Stimulated activated effector memory CD8-positive, alpha-beta T cell treated with anti-CD3 and anti-CD28 coated beads, Interleukin-12 subunit alpha, Interleukin-12 subunit beta, amount 100 ng/mL, for 72 hours (primary cell): ENCODE data around the gene TENM3.

Experiments
- ATAC-seq: fragments of 150-1000 bp; cut with Tn5 transposase; 2 replicates; pipeline ENCODE4 v1.10.0; 2021
- DNase-seq, 2 donors: peaks; one replicate each; pipeline ENCODE4 v3.0.0; 2021 to 2022; ENCODE audit warnings: low spot score in 2 of 2
- H3K27ac Mint-ChIP-seq: one replicate; pipeline ENCODE4 v1.8.0; 2022; ENCODE audit warnings: mild to moderate bottlenecking, mixed read lengths
- H3K36me3 Mint-ChIP-seq: one replicate; pipeline ENCODE4 v1.8.0; 2022; ENCODE audit warnings: mild to moderate bottlenecking, mixed read lengths
- H3K4me1 Mint-ChIP-seq: one replicate; pipeline ENCODE4 v1.8.0; 2022; ENCODE audit warnings: mixed read lengths
- H3K4me3 Mint-ChIP-seq: one replicate; pipeline ENCODE4 v1.8.0; 2022; ENCODE audit warnings: mild to moderate bottlenecking, mixed read lengths
- H3K9me3 Mint-ChIP-seq: one replicate; pipeline ENCODE4 v1.8.0; 2022; ENCODE audit warnings: mixed read lengths

TENM3 gene

DNA sequence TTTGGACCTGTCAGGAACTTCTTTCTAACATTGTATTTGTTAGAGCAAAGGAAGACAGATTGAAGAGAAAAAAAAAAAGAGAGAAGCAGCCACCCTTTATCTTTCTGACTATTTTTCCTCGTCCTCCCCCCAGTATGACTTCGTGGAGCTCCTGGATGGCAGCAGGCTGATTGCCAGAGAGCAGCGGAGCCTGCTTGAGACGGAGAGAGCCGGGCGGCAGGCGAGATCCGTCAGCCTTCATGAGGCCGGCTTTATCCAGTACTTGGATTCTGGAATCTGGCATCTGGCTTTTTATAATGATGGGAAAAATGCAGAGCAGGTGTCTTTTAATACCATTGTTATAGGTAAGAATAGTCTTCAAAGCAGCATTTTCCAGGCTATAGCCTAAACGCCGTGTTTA, 436.3 kb downstream of the TENM3 start:
- no peaks in the 10 kb centered on the region for H3K9me3 Mint-ChIP-seq
- no peak for ATAC-seq
- H3K27ac Mint-ChIP-seq = no peak overlapping the region
- no peaks in the 10 kb centered on the region for H3K4me1 Mint-ChIP-seq
- H3K36me3 Mint-ChIP-seq = no peaks in the 10 kb centered on the region
- no peak overlapping the region for H3K4me3 Mint-ChIP-seq
- DNase-seq = no peak

DNA sequence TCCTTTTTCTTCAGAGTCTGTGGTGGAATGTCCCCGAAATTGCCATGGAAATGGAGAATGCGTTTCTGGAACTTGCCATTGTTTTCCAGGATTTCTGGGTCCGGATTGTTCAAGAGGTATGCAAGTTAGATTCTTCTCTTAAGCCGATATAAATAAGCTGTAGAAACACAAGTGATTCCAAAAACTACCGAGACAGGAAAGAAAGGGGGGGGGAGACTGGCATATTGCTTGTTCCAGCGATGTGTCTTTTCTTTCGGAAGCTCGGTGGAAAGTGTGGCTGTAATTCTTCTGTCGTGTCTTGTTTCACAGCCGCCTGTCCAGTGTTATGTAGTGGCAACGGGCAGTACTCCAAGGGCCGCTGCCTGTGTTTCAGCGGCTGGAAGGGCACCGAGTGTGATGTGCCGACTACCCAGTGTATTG, 437.0 kb downstream of the TENM3 start:
- H3K9me3 Mint-ChIP-seq = no peaks in the 10 kb centered on the region
- no peak for DNase-seq
- ATAC-seq = no peak
- H3K4me3 Mint-ChIP-seq = no peak overlapping the region
- H3K4me1 Mint-ChIP-seq = no peaks in the 10 kb centered on the region
- H3K27ac Mint-ChIP-seq = no peak overlapping the region
- no peaks in the 10 kb centered on the region for H3K36me3 Mint-ChIP-seq

DNA sequence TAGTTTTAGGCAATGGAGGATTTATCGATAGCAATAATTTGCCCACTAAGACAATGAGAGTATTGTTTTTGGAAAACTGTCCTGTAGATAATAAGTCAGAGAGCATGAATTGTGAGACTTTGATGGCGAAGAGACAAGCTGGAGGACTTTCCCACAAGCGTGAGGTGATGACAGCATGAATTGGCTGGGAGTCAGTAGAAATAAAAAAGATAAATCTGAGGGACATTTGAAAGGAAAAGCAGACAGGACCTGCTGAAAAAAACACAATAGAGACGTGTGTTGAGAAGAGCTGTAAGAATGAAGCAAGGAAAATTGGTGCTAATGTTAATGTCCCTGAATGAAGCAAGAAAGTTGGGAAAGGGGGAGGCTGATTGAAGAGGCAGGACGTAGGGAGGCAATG, 440.5 kb downstream of the TENM3 start:
- no peak overlapping the region for H3K4me3 Mint-ChIP-seq
- H3K36me3 Mint-ChIP-seq = no peaks in the 10 kb centered on the region
- H3K9me3 Mint-ChIP-seq = no peaks in the 10 kb centered on the region
- H3K27ac Mint-ChIP-seq = no peak overlapping the region
- no peak for DNase-seq
- no peak for ATAC-seq
- H3K4me1 Mint-ChIP-seq = no peaks in the 10 kb centered on the region

DNA sequence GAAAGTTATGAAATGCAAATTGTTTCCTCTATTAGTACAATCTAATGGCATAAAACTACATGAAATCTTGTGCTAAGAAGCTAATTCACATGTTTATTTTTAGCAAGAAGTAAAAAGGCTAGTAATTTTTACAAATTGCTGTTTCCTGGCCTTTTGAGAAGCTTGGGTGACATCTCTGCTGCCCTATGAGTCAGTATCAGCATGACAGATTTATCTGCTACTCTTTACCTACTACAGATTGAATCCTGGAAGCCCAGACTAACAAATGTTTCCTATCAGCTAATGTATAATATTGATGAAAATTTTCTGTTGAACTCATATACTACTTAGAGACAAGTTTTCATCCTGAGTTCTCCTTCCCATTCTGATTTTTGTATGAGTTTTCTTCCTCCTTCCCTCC, 441.6 kb downstream of the TENM3 start:
- no peaks in the 10 kb centered on the region for H3K9me3 Mint-ChIP-seq
- no peak for ATAC-seq
- H3K4me1 Mint-ChIP-seq = no peaks in the 10 kb centered on the region
- DNase-seq = no peak
- H3K36me3 Mint-ChIP-seq = no peaks in the 10 kb centered on the region
- H3K27ac Mint-ChIP-seq = no peak overlapping the region
- no peak overlapping the region for H3K4me3 Mint-ChIP-seq

DNA sequence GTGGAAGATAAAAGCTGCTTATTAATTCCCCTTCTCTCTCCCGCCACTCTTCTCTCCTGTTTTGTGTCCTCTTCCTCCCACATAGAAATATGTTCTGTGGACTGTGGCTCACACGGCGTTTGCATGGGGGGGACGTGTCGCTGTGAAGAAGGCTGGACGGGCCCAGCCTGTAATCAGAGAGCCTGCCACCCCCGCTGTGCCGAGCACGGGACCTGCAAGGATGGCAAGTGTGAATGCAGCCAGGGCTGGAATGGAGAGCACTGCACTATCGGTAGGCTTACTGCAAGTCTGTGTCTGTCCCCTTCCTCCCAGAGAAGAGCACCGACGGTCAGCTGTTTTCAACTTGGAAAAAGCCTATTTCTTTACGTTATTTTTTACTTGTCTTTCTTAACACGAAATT, 444.9 kb downstream of the TENM3 start:
- ATAC-seq = no peak
- Mint-ChIP-seq H3K4me1 (no peaks in the 10 kb centered on the region), H3K9me3 (no peaks in the 10 kb centered on the region), H3K36me3 (no peaks in the 10 kb centered on the region), H3K27ac (no peak overlapping the region), H3K4me3 (no peak overlapping the region)
- no peak for DNase-seq

DNA sequence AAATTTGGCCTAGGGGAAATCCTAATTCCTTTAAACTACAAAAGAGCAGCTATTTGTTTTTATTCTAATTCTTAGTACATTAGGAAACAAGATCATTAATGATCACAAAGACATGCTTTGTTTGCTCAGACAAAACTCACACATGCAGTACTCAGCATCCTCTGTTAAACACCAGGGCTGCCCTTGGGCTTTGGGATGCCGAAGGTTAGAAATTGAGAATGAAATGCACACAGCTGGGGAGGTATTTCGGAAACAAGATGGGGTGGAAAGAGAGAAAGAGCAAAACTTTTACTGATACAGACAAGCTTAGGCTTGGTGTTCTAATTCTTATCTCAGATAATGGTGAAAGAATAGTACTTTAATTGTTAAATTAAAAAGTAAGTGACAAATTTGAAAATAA, 451.3 kb downstream of the TENM3 start:
- Mint-ChIP-seq H3K36me3 (no peaks in the 10 kb centered on the region), H3K9me3 (no peaks in the 10 kb centered on the region), H3K4me1 (no peaks in the 10 kb centered on the region), H3K27ac (no peak overlapping the region), H3K4me3 (no peak overlapping the region)
- ATAC-seq (no peak), DNase-seq (no peak)

DNA sequence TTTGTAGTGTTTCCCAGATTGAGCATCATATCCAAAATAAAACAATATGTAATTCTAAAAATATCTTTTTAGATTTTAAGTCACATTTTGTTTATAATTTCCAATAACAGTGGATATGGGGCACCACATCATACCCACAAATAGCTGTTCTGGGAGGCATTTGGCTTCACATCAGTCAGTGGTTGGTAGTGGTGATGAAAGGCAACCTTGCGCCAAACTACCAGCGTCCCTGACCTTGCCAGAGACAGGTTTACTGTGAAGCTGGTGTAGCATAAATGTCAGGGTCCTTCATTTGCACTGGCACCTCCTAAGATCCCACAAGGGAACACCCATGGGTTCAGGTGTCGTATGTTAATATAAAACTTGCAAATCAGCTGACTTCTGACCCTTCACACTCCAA, 451.8 kb downstream of the TENM3 start:
- Mint-ChIP-seq H3K4me1 (no peaks in the 10 kb centered on the region), H3K27ac (no peak overlapping the region), H3K4me3 (no peak overlapping the region), H3K36me3 (no peaks in the 10 kb centered on the region), H3K9me3 (no peaks in the 10 kb centered on the region)
- ATAC-seq = no peak
- DNase-seq = no peak

DNA sequence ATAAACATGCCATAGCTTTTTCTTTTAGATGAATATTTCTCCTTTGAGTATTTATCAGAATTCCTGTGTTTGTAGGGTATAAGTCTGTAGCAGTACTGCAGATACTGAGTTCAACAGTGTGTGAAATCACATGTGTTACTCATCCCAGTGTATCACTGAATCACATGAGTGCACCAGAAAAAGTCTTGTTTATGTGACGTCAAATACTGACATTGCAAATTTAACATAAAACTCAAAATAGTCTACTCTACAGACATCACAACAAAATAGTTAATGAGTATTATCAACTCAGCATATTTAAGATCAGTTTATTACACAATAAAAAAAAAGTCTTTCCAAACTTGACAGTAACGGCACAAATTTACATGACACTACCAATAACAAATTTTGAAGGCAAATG, 452.6 kb downstream of the TENM3 start:
- ATAC-seq (no peak), DNase-seq (no peak)
- Mint-ChIP-seq H3K9me3 (no peaks in the 10 kb centered on the region), H3K4me1 (no peaks in the 10 kb centered on the region), H3K4me3 (no peak overlapping the region), H3K27ac (no peak overlapping the region), H3K36me3 (no peaks in the 10 kb centered on the region)

DNA sequence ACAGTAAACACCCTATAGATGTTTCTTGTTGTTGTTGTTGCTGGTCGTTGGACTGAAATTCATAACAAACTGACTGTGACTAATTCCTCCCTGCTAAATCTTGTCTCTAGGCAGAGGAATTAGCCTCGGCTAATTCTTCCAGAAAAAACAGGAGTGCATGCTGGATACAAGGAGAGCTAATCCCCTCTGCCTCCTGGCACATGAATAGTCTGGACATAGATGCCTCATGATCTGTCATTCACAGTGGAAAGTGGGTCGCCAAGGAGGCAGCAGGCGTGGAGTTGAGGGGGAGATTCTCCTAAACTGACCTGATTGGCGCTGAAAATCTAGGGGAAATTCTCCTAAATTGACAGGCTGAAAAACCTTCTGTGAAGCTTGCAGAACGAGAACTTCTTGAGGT, 453.9 kb downstream of the TENM3 start:
- Mint-ChIP-seq H3K4me1 (no peaks in the 10 kb centered on the region), H3K27ac (no peak overlapping the region), H3K9me3 (no peaks in the 10 kb centered on the region), H3K36me3 (no peaks in the 10 kb centered on the region), H3K4me3 (no peak overlapping the region)
- DNase-seq = no peak
- ATAC-seq = no peak

DNA sequence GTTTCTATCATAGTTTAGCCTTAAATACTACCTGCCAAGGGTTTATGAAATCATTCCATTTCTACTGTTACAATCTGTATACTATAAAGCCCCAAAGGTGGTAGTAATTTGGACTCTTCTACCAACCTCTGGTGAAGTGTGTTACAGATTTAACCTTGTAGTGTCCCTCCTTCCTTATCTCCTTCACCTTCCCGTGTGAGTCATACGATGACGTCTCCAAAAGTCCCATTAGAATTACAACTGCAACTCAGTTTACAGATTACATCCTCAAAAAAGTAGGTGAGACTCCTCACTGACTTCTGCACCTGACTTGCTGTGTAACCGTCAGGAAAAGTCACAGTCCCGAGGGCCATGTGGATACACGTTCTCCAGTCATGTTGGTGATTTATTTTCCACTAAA, 455.0 kb downstream of the TENM3 start:
- H3K27ac Mint-ChIP-seq = no peak overlapping the region
- no peaks in the 10 kb centered on the region for H3K9me3 Mint-ChIP-seq
- no peak overlapping the region for H3K4me3 Mint-ChIP-seq
- H3K36me3 Mint-ChIP-seq = no peaks in the 10 kb centered on the region
- no peaks in the 10 kb centered on the region for H3K4me1 Mint-ChIP-seq
- no peak for ATAC-seq
- DNase-seq = no peak

DNA sequence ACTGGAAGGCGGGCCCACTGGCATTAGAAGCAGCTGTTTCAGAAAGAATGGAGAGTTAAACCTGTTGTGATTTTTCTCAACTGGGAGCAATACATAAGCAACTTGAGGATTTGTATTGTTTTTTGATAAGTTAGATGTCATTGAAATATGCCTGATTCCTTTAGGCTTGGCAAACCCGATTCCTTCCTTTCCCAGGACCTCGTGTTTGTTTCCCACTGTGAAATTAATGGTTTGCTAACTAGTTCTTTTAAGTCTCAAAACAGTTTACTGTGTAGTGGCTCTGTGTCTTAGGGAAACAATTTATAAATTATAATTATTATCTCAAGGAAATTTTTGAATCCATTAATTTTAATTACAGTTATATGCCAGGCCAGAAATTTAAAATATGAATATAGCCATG, 456.0 kb downstream of the TENM3 start:
- DNase-seq (no peak), ATAC-seq (no peak)
- no peaks in the 10 kb centered on the region for H3K36me3 Mint-ChIP-seq
- H3K4me3 Mint-ChIP-seq = no peak overlapping the region
- no peaks in the 10 kb centered on the region for H3K9me3 Mint-ChIP-seq
- no peak overlapping the region for H3K27ac Mint-ChIP-seq
- H3K4me1 Mint-ChIP-seq = no peaks in the 10 kb centered on the region

DNA sequence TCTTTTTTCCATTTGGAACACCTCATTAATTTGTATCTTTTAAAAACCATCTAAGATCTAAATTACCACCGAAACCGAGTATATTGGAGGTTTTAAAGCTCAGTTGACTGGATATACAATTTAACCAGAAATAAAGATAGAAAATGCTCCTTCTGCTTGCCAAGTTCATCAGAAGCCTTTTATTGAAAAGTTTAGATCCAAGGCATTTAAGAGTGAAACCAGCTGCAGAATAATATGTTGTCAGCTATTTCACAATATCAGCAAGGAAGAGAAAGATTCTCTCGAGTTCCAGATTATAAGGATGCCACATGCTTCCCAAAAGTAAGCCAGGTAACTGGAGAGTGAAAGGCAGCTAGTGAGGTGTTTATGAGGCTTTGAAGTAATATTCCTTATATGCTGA, 456.6 kb downstream of the TENM3 start:
- no peaks in the 10 kb centered on the region for H3K36me3 Mint-ChIP-seq
- ATAC-seq = no peak

DNA sequence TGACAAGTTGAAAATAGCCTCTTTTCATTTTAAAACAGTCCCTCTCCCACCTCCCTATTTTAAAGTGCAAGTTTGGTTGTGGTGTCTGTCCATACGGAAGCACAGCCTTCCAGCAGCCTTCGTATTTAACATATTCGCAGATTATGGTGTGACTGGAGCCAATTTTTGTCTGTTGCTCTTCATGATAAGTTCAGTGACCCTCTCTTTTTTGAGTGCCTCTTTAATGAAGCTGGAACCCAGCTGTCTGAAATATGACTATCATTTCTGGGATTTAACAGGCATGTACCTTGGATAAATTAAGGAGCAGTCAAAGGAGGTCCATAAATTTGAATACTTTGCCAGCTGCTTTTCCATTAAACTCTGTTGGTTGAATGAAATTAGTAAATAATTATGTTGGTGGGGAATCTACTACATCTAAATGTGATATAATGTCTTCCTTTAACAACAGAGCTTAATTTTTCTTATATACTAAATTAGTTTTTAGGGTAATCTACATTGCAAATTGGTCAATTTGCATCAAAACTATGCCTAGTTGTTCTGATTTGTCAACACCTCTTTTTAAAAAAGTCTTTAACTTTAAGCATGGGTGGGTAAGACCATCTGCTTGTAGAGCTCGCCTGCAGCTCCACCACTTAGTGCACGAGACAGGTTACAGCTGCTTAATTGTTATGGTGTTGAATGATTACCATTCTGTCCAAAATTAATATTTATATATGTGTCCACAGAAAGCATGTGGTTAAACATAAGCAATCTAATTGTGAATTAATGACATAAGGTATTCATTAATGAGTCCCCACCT, 457.4 kb downstream of the TENM3 start:
- no peaks in the 10 kb centered on the region for H3K36me3 Mint-ChIP-seq
- H3K9me3 Mint-ChIP-seq = no peaks in the 10 kb centered on the region
- no peaks in the 10 kb centered on the region for H3K4me1 Mint-ChIP-seq
- no peak overlapping the region for H3K27ac Mint-ChIP-seq
- H3K4me3 Mint-ChIP-seq = no peak overlapping the region
- ATAC-seq (no peak), DNase-seq (no peak)

More for the DNA sequence above, 456.6 kb downstream of the TENM3 start:
- Mint-ChIP-seq H3K4me3 (no peak overlapping the region), H3K9me3 (no peaks in the 10 kb centered on the region), H3K4me1 (no peaks in the 10 kb centered on the region), H3K27ac (no peak overlapping the region)
- no peak for DNase-seq

DNA sequence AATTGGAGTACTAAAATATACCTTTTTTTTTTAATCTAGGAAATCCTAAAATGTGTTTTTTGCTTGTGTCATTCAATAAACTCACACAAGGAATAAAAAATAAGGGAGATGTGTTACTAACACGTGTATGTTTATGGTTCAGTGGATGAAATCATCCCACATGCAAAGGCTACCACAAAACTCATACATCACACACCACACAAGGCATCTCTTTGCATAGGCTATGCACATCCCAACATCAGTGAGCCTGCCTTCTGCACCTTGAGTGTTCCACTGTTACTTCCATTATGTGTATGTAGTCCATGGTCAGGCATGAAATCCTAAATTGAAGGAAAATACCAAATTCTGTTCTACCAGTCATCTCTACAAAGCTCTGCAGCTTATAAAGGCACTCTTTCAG, 460.9 kb downstream of the TENM3 start:
- Mint-ChIP-seq H3K27ac (no peak overlapping the region), H3K4me3 (no peak overlapping the region), H3K9me3 (no peaks in the 10 kb centered on the region), H3K4me1 (no peaks in the 10 kb centered on the region), H3K36me3 (no peaks in the 10 kb centered on the region)
- ATAC-seq (no peak), DNase-seq (no peak)

DNA sequence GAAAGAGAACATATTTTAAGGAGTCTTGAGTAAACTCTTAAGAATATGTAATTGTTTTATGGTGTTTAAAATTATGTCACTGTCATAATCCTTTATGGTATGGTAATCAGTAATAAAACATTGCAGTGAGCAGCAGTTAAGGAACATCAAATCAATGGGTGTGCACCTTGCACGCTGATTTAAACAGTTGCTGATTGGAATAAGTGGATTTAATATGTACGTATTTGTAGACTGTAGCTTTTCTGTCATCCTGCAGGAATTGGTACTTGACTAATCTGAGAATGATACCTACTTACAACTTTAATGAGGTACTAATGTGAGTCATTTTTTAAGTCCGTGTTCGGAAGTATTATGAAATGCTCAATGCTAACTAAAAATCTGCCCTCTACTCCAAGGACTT, 461.7 kb downstream of the TENM3 start:
- H3K36me3 Mint-ChIP-seq = no peaks in the 10 kb centered on the region
- no peaks in the 10 kb centered on the region for H3K9me3 Mint-ChIP-seq
- no peak overlapping the region for H3K27ac Mint-ChIP-seq
- DNase-seq (no peak), ATAC-seq (no peak)
- no peak overlapping the region for H3K4me3 Mint-ChIP-seq
- H3K4me1 Mint-ChIP-seq = no peaks in the 10 kb centered on the region

DNA sequence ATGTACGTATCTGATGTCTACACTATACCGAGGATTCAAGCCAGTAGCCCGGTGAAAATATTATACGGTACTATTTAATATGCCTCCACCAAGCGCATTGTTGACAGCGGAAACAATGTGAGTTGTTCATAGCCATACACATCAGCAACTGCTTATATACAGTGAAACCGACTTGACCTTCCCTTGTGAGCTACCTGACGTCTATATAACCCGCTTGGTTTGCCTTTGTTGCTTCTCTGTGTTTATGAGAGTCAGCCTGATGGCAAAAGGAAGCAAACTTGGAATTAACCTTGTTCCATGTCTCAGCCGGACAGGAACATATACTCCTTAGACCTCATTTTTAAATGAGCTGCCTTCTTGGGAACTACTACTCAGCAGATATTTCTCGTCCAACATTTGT, 462.2 kb downstream of the TENM3 start:
- no peak for ATAC-seq
- H3K9me3 Mint-ChIP-seq = no peaks in the 10 kb centered on the region
- DNase-seq = no peak
- H3K4me3 Mint-ChIP-seq = no peak overlapping the region
- H3K4me1 Mint-ChIP-seq = no peaks in the 10 kb centered on the region
- no peak overlapping the region for H3K27ac Mint-ChIP-seq
- H3K36me3 Mint-ChIP-seq = no peaks in the 10 kb centered on the region

DNA sequence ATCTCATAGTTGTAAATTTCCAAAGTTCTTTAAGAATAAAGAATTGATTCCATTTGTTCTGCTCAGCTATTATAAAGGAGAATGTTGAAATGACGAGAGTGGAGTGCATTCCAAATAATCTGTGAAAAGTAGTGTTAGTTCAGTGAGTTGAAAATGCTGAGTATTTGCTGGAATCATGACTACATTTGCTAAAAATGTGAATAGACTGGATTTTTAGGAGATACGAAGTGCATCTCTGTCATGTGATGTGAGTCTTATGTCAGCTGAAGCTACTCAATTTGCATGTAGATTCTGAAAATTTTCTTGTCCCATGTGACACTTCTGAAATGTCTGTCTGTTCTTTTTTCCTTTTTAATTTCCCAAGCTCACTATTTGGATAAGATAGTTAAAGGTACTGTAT, 468.0 kb downstream of the TENM3 start:
- no peaks in the 10 kb centered on the region for H3K4me1 Mint-ChIP-seq
- H3K9me3 Mint-ChIP-seq = no peaks in the 10 kb centered on the region
- H3K36me3 Mint-ChIP-seq = no peaks in the 10 kb centered on the region
- no peak overlapping the region for H3K27ac Mint-ChIP-seq
- H3K4me3 Mint-ChIP-seq = no peak overlapping the region
- DNase-seq (no peak), ATAC-seq (no peak)
